GM19452 (cell line): ENCODE data around the gene CACNA1C.
A peak's percentile ranks its signal among the peaks of the same experiment; 100 is the strongest.

ENCODE experiments used
- ATAC-seq: cut with Tn5 transposase; IDR thresholded peaks from one replicate; pipeline ENCODE4 v1.9.1; 2021; ENCODE audit not compliant: unreplicated experiment

The CACNA1C gene

GRCh38 chr12:2334689-2335088 lies 281.9 kb downstream of the CACNA1C start:
- no peak for ATAC-seq

DNA sequence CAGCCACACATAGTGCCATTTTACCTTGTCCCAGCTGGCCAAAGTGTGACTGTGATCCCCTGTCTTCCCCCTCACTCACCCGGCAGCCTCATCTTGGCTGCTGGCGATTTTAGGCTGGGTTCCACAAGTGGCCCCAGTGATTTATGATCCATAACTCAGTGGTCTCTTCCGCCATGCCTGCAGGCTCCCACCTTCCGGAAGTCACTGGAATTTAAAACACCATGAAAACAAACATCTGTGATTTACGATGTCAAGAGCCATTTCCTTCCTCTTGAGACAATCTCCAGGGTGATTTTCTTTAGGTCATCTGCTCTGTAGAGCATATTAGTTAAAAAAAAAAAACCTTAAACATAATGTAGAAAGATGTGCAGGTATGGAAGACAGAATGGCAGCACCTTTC lies 282.3 kb downstream of the CACNA1C start:
- no peak for ATAC-seq

DNA sequence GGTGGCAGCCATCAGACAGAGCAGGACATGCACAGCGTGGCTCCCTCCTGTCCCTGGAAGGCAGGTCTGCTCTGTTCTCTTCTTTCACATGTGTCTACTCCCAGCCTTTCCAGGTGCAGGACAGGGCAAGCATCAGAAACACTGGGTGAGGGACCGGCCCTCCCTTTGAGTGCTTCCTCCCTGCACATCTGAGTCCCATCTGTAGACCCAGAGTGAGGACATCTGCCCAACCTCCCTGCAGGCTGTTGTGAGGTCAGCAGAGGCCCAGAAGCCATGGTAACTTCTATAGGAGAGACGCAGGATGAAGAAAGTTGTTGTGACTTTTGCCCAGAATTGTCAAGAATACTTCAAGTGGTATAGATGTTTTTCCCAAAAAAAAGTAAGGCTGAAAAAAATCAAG lies 282.7 kb downstream of the CACNA1C start:
- no peak for ATAC-seq

DNA sequence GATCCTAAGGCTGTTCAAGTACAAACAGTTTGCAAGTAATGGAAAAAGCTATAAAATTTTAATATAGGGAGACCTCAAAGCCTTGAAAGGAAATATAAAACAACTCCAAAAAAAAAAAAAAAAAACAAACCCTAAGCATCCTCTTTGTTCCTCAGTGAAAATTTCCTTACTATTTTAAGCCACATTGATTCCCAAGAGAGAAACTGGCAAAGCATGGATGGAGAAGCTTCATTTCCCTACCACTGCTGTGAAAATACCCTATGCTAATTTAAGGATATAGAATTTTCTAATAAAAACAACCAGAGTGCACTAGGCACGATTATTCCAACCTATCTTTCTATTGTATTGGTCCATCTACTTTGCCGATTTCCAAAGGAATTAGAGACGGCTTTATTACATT lies 283.1 kb downstream of the CACNA1C start:
- no peak for ATAC-seq

- ATAC-seq, result peak; percentile 84
Observed at GRCh38 chr12:2336409-2336829, 283.6 kb downstream of the CACNA1C start.

DNA sequence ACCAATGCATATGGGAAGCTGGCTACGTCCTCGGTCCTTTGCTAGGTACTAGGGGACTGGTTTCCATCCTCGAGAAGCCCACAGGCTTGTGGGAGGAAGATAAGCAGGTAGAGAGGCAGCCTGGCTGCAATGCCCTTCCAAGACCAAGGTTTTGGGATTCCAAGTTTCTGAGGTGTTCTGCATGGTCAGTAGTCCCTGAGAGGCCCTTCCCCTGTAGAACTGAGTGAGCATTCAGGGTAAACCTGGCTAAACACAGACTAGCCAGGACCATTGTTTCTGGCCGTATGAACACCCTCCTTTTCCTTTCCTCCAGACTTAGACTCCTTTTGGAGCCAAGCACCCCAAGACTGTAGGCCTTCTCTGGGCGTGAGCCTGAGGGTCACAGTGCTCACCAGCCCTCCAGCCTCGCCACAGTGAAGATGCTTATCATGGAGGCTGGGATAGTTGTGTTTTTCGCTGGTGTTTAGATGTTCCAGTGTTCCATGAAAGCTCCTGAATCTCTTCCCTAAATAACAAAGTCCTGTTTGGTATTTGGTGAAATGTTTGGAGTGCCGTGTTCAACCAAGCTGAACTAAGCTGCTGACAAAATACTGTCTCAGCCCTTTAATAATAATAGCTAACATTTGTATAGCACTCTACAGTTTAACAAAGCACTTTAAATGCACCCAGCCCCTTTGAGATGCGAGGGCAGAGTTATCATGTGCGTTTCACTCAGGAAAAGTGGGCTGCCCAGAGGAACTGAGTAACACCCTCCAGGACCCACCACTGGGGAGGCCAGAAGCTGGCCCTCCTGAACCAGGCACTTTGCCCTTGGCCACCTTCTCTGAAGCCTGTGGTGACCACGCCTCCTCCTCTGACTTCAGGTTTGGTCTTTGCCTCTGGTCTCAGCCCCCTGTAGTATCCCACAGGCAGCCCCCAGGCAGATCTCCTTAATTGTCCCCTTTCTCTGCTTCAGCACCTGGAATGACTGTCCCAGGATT lies 284.5 kb downstream of the CACNA1C start:
- ATAC-seq, result no peak

- no peak for ATAC-seq
Observed at GRCh38 chr12:2338381-2338780, 285.6 kb downstream of the CACNA1C start.

GRCh38 chr12:2338991-2339431 lies 286.2 kb downstream of the CACNA1C start:
- no peak for ATAC-seq

GRCh38 chr12:2341051-2341751 lies 288.4 kb downstream of the CACNA1C start:
- no peak for ATAC-seq

- no peak for ATAC-seq
Observed at GRCh38 chr12:2341871-2342270, 289.1 kb downstream of the CACNA1C start.

DNA sequence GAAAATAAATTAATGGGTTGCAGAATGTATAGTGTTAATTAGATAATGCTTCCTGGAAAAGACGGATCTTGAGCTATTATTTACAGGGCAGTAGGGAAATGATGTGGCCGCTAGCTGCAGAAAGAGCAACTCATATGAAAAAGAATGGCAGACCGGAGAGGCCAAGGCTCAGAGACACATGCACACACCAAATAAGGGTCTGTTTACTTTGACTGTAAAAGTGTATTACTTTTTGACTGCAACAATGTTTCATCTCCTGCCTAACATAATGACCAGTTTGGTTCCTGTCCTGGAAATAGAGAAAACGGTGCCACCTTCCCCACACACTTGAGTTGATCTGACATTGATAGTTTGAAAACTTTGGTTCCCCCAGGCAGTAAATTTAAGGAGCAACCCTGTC lies 290.9 kb downstream of the CACNA1C start:
- ATAC-seq, result no peak

DNA sequence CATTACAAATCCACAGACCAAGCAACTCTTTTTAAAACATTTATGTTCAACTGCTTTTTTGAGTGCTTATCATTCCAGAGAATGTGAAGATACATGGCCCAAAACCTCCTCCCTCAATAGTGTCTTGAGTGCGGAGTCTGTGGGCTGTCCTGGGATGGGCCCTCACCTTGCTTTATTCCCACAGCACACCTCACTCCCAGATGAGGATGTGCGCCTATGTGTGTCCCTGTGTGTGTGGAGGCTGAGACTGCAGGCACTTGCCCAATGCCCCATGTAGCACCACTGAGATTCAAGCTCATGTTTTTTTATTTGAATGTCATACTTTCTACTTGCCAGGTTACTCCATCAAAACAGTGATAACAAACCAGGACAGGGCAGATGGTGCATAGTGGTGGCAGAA lies 291.7 kb downstream of the CACNA1C start:
- ATAC-seq, result no peak

GRCh38 chr12:2344885-2345284 lies 292.1 kb downstream of the CACNA1C start:
- ATAC-seq, result no peak

DNA sequence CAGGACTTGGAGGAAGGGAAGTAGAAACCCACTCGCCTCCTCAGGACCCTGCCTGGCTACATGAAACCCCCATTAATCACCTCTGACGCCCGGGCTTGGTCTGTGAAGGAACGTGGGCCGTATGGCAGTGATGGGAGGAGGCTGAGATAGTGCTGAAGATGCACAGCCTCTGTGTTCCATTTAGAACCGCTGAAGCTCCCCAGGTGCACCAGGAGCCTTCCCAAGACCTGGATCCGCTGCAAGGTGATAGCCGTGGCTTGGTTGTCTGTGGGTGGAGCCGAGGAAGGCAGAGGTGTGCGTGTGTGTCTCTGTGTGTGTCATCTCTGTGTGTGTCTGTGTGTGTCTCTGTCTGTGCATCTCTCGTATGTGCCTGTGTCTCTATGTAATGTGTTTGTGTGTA lies 293.1 kb downstream of the CACNA1C start:
- no peak for ATAC-seq

DNA sequence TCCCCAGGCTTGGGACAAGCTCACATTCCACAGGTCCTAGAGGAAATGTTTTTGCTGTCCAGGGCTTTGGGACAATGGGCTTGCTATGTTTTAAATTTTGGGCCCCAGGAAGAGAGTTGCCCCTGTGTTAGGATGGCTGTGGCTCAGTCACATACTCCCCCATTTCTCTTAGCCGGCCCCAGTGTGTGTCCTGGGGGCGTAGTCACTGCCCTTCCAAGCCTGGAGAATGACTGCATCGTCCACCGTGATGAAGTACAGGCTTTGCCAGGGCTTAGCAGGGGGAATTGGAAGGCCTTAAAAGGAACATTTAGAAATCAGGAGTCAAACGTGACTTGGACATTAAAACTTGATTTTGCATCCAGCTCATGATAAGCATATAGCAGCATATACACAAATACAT lies 293.6 kb downstream of the CACNA1C start:
- no peak for ATAC-seq

DNA sequence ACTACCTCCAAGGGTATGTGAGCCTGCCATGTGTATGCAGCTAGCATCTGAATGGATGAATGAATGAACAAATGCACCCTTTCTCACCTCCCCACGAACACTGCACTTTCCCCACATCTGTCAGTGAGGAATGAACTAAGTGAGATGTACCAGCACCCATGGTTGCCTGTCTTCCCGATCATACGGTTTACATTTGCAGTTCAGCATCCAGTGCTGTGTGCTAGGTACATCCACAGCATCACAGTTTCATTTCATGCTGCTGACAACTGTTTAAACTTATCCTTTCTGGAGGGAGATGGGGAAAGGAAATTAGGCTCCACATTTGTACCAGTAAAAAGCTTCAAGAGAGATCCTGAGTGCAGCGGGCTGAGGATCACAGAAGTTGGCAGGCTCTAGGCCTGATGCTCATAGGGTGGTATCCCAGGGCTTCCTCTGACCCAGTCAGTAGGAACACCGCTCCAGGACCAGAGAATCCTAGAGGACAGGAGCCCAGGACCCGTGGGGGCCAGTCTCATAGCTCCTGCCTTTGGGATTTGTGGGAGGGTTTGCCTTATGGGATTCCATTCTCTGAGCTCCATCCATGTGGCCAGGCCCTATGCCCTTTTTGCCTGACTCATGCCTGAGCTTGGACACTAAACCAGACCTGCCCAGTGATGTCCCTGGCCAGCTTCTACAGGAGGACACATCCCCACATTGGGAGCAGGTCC lies 294.5 kb downstream of the CACNA1C start:
- no peak for ATAC-seq

GRCh38 chr12:2347844-2348481 lies 295.2 kb downstream of the CACNA1C start:
- no peak for ATAC-seq

DNA sequence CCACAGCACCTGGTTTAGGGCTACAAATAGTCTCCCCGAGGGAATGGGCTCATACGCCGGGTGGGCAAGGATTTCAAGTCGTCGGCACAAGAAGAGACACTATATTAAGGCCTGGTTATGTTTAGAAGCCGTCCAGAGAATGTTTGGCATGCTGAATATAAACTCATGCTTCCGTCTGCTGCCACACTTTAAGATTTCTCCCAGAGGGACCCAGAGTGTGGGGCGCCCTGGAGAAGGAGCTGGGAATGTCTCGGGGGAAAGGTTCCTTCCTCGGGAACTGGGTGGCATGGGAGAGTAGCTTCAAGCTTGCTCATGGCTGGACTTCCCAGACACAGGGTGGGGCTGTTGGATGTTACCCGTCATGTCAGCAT lies 295.7 kb downstream of the CACNA1C start:
- no peak for ATAC-seq

DNA sequence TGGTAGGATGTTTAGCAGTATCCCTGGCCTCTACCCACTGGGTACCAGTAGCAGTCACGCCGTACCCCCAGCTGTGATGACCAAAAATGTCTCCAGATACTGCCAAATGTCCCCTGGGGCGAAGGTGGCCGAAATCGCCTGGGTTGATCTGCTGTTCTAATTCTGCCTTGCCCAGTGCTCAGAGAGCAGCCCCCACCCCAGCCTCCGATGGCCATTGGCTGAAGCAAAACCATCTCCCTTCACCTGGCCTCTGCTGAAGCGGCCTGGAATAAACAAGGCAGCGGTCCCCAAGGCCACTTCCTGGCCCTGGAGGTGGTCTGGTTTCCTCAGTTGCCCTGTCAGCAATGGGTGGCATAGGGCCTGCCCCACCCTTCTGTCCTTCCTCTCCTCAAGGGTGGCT lies 298.4 kb downstream of the CACNA1C start:
- no peak for ATAC-seq

DNA sequence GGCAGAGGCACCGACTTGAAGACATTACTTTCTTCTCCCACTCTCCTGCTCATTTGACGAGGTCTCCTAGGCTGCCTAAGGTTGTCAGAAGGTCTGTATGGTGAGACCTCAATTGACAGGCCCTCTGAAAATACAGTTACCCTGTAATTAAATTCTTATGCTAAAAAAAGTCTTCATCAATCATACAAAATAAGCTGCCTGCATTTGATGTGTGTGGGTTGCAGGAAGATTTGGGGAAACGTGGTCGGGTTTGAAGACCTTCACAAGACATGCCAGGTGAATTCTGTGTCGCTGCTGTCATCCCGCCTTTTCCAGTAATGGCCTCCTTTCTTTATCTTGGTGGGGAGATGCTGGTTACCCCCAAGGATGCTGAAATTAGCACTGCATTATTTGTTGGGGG lies 299.4 kb downstream of the CACNA1C start:
- ATAC-seq, result no peak

DNA sequence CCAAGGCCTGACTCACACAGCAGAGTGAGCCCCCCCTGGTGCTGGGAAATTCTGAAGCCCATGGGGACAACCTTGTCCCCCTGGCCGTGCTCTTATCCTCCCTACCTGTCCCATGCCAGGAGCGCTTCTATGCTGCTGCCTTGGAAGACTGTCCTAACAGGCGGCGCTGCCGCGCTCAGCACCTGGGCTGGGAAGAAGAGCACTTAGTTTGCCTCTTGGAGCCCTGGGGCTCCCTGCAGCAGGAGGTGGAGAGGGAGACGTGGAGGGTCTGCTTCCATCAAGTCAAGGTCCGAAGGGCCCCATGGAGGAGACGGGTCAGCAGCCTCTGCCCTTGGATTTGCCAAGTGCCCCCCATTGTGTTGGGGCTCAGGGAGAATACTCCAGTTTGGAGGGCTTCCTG lies 300.5 kb downstream of the CACNA1C start:
- ATAC-seq, result no peak
